ENCODE data around the gene SREK1IP1.

Gene SREK1IP1

GRCh38 chr5:64682608-64683007, 85.9 kb downstream of the SREK1IP1 start:
- no peak for TF ChIP-seq ZFX (IDR thresholded peaks at IDR 0.05)
- TF ChIP-seq, protein P1, sequence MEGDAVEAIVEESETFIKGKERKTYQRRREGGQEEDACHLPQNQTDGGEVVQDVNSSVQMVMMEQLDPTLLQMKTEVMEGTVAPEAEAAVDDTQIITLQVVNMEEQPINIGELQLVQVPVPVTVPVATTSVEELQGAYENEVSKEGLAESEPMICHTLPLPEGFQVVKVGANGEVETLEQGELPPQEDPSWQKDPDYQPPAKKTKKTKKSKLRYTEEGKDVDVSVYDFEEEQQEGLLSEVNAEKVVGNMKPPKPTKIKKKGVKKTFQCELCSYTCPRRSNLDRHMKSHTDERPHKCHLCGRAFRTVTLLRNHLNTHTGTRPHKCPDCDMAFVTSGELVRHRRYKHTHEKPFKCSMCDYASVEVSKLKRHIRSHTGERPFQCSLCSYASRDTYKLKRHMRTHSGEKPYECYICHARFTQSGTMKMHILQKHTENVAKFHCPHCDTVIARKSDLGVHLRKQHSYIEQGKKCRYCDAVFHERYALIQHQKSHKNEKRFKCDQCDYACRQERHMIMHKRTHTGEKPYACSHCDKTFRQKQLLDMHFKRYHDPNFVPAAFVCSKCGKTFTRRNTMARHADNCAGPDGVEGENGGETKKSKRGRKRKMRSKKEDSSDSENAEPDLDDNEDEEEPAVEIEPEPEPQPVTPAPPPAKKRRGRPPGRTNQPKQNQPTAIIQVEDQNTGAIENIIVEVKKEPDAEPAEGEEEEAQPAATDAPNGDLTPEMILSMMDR (conservative IDR thresholded peaks at IDR 0.05), result peak; percentile 43
- H3K27ac ChIP-seq, result no peak overlapping the region

DNA sequence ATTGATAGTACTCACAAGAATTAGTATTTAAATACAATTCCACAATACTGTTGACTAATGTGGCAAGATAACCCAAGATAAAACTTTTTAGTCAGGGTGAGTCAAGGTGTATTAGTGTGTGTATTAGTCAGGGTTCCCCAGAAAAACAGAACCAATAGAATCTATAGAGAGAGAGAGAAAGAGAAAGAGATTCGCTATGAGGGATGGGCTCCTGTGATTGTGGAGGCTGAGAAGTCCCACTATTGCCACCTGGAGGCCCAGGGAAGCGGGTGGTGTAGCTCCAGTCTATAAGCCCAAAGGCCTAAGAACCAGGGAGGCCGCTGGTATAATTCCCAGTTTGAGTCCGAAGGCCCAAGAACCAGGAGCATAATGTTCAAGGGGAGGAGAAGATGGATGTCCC, 88.2 kb downstream of the SREK1IP1 start:
- H3K27ac ChIP-seq, result no peak overlapping the region
- no peak for TF ChIP-seq ZFX (IDR thresholded peaks at IDR 0.05)
- TF ChIP-seq, protein P1 (conservative IDR thresholded peaks at IDR 0.05), result peak; percentile 30

- H3K27ac ChIP-seq, result no peak overlapping the region
- TF ChIP-seq ZFX (IDR thresholded peaks at IDR 0.05), result no peak
Measured at GRCh38 chr5:64678374-64678773, 90.1 kb downstream of the SREK1IP1 start.

DNA sequence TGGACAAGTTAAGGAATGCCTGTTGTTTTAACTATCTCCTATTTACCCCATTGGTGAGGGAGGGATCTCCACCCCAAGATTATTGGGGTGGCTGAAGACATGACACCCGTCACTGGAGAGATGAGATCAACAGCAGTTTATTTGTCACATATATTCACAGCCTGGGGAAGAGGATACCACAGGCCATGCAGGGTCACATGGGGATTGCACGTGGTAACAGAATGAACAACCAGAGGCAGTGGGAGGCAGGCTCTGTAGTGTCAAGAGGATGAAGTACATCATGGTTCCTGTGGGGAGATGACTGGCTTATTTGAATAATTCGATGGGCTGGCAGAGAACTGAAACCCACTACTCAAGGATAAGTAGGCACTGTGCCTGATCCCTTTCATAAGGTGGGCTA, 96.8 kb downstream of the SREK1IP1 start:
- TF ChIP-seq ZFX (IDR thresholded peaks at IDR 0.05), result no peak
- TF ChIP-seq, protein P1 (conservative IDR thresholded peaks at IDR 0.05), result no peak
- no peak overlapping the region for H3K27ac ChIP-seq

DNA sequence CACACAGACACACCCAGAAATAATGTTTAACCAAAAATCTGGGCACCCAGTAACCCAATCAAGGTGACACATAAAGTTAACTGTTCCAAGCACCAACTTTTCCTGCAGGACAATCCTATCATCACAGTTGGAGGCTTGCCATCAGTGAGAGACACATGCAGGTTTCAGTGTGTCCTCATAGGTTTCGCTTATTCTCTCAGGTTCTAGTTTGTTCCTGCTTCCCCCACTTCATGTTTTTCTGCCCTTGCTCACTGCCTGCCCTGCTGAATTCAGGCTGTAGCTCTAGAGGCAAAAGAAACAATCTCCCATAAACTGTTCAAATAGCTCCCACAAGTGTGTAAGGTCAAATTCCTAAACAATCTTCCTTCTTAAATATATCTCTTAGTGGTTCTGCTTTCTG, 98.2 kb downstream of the SREK1IP1 start:
- TF ChIP-seq ZFX (IDR thresholded peaks at IDR 0.05), result no peak
- TF ChIP-seq, protein P1 (conservative IDR thresholded peaks at IDR 0.05), result no peak
- no peak overlapping the region for H3K27ac ChIP-seq
